Glomerular endothelial cell (primary cell): ENCODE results near the gene CD2AP. TPM values are rescaled to one million over a fixed set of nuclear protein-coding genes. Genes with fewer than 3 reads are reported as not detected.

Source experiments
- DNase-seq: peaks from one replicate; pipeline ENCODE4 v3.0.0-alpha.2; 2011; ENCODE audit warnings: low read depth, low spot score; ENCODE audit errors: extremely low read depth
- total RNA-seq: library from RNA; depleted of rRNA; stranded (reverse); fragments of >200 nt; gene quantifications from 2 replicates; pipeline ENCODE4 v1.2.3, GENCODE V29; 2015

CD2AP gene
- total RNA-seq, 1 donor from 2014 or later: 45.9 TPM

DNA sequence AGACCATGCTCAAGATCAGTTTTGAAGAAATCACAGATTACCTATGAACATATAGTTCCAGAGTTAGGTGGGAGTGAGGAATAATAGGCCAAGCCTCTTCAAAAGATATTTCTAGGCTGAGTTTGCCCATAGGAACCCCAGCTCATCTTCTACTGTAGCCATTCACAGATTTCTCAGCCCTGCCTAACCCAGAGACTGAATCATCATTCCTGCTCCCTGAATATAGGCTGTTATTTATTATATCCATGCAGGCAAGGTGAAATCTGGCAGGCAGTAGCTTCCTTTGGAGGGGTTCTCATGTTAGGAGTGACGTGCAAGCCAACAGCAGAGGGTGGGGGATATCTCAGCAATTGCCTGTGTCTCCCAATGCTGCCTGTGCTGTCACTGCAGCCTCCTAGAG, 195.2 kb downstream of the CD2AP start:
- DNase-seq: no peak

DNA sequence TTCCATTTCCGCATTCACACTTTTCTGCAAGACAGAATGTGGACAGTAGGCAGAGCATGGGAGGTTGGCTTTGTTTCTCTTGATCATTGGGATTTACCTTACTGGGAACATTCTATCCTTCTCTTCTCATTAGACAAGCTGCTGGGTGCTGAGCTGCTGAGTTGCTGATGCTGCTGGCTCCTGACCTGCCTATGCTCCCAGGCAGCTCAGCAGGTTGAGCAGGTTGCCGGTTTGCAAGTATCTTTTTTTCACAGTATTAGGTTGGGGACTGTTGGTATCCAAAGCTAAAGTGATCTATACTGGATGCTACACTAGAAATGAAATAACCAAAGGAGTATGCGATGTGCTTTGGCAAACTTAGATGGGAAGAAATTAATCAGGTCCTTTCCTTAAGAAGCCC, 197.1 kb downstream of the CD2AP start:
- no peak for DNase-seq

Other genes starting within 250 kb of the CD2AP start
- gene TNFRSF21, start 167.9 kb upstream of the CD2AP start, total RNA-seq: 83.1 and 98.9 TPM in 2 replicates
- gene ADGRF4, start 220.8 kb downstream of the CD2AP start, total RNA-seq: 0.10 and 0.18 TPM in 2 replicates